Breast epithelium (tissue), 3 donors: ENCODE results near the gene CLDN11.

Experiments
- CTCF ChIP-seq, 3 donors: fragments of 450-650 bp; IDR thresholded peaks; one replicate each; pipeline ENCODE4 v1.5.1; 2016 to 2017; ENCODE audit warnings: antibody characterized with exemption in 3 of 3, mild to moderate bottlenecking in 3 of 3, moderate library complexity in 3 of 3
- POLR2A ChIP-seq: fragments of 450-650 bp; IDR thresholded peaks from one replicate; pipeline ENCODE4 v1.6.1; 2016; ENCODE audit warnings: antibody characterized with exemption, mild to moderate bottlenecking, moderate library complexity

- TF ChIP-seq POLR2A = no peak
- no peak for TF ChIP-seq CTCF (IDR thresholded peaks at IDR 0.05)
Observed at GRCh38 chr3:170421111-170421641, 2.5 kb downstream of the CLDN11 start.
